IPS-NIHi11 (cell line): ENCODE measurements around the gene RALGPS2.

ENCODE experiments used
- DNase-seq: peaks from one replicate; pipeline ENCODE4 v3.0.0; 2012; ENCODE audit warnings: mixed read lengths, low spot score

Gene RALGPS2, protein sequence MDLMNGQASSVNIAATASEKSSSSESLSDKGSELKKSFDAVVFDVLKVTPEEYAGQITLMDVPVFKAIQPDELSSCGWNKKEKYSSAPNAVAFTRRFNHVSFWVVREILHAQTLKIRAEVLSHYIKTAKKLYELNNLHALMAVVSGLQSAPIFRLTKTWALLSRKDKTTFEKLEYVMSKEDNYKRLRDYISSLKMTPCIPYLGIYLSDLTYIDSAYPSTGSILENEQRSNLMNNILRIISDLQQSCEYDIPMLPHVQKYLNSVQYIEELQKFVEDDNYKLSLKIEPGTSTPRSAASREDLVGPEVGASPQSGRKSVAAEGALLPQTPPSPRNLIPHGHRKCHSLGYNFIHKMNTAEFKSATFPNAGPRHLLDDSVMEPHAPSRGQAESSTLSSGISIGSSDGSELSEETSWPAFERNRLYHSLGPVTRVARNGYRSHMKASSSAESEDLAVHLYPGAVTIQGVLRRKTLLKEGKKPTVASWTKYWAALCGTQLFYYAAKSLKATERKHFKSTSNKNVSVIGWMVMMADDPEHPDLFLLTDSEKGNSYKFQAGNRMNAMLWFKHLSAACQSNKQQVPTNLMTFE

GRCh38 chr1:178724728-178725465, at the start of gene RALGPS2:
Gene RALGPS2, plus strand, starts transcription at chr1:178725244. Its CDS starts 51,521 bp downstream, at chr1:178776765.
- peak; percentile 88 for DNase-seq

DNA sequence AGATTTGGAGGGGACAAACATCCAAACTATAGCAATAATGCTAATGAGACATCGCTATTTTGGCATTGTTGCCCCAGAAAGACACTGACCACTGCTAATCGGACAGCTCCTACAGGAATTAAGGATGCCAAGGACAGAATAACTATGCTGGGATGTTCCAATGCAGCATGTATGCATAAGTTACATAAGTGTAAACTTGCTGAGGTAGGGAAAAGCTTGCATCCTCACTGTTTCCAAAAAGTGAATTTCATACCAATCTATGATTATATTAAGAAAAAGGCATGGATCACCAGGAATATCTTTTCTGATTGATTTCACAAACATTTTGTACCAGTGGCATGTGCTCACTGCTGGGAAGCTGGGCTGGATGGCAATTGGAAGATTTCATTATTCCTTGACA, 45.8 kb upstream of the RALGPS2 start:
- DNase-seq: no peak

DNA sequence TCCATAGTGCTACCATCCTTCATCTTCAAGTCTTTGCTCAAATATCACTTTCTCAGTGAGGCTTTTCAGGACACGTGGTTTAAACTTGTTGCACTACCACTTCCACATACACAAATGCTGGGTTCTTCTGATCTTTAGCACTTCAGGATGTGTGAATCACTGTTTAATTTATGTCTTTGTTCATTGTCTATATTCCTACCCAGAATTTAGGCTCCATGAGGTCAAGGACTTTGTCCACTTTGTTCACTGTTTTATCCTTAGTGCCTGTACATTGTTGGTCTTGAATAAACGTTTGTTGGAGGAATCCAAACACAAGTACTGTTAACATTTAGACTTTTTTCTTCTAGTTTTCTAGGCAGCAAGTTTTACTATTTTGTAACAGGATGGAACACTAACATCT, 42.6 kb upstream of the RALGPS2 start:
- DNase-seq: no peak

GRCh38 chr1:178682886-178683285, 42.2 kb upstream of the RALGPS2 start:
- DNase-seq: no peak

DNA sequence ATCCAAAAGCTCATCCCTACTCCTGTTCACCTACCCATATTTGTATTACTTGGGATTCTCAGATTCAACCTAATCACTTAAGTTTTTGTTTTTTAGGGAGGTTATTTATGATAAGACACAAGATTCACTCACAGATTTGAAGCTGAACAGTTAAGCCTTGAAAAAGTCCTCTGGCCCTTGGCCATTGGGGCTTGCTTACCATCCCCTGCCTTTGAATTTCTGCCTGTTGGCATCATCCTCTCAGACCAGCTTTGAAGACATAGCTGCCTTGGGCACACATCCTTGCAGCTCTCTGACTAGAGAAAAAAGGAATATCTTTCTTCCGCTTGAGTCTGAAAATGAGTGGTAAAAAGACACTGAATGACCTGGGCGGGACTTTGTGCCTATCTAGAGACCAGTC, 41.8 kb upstream of the RALGPS2 start:
- DNase-seq: no peak

- DNase-seq: no peak
Observed at GRCh38 chr1:178684111-178684510, 40.9 kb upstream of the RALGPS2 start.

DNA sequence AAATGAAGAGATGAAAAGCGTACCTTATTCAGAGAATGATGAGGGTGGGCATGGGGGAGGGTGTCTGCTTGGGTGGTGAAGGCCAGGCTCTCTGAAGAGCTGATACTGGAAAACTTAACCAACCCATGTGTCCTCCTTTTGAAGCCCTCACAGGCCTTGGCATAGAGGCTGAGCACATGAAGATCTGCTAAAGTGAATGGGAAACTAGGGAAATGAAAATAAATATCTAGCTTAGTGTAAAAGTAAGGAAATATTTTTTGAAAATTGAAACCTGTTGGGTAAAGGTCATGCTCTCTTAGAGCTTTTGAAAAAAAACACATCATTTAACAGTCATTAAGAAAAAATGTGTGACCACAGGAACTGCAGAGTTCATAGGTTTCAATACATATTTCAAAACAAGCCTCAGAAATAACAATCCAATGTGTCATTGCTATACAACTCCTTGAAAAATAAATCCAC, 40.5 kb upstream of the RALGPS2 start:
- no peak for DNase-seq

DNA sequence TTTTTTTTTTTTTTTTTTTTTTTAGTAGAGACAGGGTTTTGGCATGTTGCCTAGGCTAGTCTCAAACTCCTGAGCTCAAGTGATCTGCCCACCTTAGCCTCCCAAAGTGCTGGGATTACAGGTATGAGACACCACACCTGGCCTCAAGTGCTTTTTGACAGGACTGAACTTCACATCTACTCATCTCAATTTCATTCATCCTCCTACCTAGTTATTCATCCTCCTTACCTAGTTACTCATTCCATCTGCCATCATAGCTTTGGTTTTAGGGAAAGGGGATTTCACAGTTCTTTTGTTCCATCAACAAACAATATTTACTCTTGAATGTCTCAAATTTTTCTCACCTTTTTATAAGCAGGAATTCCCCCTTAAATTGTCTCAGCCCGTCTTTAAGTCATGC, 38.6 kb upstream of the RALGPS2 start:
- DNase-seq: no peak

GRCh38 chr1:178688244-178688643, 36.8 kb upstream of the RALGPS2 start:
- no peak for DNase-seq

DNA sequence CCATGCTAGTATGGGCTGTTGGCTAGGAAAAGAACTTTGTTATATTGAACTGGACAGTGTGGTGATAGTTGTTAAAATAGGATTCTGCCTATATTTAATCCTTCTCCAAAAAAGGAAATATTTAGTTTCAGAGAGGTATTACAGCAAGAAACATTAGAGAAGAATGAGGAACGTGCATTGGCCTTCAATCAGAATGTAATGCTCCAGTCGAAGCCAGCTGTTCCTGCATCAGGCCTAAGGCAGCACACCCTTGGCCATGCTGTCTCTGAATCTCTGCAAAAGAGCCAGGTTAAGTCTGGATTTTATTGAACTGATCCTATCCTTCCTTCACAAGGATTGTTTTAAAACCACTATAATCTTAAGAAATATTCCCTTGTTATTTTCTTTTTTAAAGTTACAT, 35.3 kb upstream of the RALGPS2 start:
- no peak for DNase-seq

- DNase-seq: no peak
Observed at GRCh38 chr1:178690496-178690895, 34.5 kb upstream of the RALGPS2 start.

GRCh38 chr1:178692564-178693327, 32.3 kb upstream of the RALGPS2 start:
- no peak for DNase-seq

GRCh38 chr1:178693366-178693765, 31.7 kb upstream of the RALGPS2 start:
- peak; percentile 66 for DNase-seq

DNA sequence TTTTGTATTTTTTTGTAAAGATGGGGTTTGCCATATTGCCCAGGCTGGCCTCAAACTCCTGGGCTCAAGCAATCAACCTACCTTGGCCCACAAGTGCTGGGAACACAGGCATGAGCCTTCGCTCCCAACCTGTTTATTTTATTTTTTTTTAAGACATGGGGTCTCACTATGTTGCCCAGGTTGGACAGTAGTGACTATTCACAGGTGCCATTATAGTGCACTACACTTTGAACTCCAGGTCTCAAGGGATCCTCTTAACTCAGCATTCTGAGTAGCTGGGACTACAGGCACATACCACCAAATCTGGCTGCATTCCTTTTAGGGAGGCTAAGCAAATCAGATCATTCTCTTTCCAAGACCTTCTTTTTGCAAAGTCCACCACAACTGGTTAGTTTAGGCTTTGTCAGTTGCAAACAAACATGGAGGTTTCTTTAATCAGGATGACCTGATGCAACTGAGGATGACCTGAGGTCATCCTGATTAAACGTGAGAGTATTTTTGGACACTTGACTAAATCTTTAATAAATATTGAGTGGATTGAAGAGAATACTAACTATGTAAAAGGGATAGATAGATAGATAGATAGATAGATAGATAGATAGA, 30.0 kb upstream of the RALGPS2 start:
- DNase-seq: no peak

DNA sequence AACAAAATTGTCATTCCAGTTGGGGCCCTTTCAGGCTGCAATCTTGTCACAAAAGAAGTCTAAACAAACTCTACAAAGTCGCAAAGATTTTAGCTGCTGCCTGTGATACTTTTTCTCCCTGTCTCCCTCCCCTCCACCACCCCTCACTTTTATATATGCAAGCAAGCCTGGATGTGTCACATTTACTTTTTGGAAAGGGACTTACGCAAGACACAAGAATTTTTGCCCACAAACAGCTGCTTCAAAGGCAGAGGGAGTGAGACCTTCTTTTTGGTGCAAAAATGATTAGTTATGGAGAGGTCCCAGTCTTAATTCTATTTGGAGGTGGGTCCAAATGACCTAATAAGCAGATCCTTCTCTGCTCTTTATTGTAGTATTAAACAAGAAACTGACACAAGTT, 22.9 kb upstream of the RALGPS2 start:
- DNase-seq: no peak

GRCh38 chr1:178704833-178705232, 20.2 kb upstream of the RALGPS2 start:
- no peak for DNase-seq

GRCh38 chr1:178706432-178706831, 18.6 kb upstream of the RALGPS2 start:
- no peak for DNase-seq

GRCh38 chr1:178713259-178713658, 11.8 kb upstream of the RALGPS2 start:
- no peak for DNase-seq

GRCh38 chr1:178714453-178714852, 10.6 kb upstream of the RALGPS2 start:
- no peak for DNase-seq

DNA sequence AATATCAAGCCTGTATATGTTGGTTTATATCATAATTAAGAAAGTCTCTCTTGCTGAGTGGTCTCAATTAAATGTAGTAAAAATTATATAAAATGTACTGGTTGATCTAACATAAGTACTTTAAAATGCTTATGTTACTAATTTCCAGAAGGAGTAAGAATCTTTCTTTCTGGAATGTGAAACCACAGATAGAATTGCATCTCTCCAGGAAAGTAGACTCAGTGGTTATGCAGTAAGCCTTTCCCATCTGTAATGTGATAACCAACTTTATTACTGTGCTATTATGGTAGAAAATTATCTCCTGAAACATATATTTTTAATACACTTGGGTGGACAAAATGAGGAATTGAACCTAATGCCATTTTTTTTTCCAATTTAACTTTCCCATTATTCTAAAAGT, 8.9 kb upstream of the RALGPS2 start:
- no peak for DNase-seq

- no peak for DNase-seq
Observed at GRCh38 chr1:178718520-178718919, 6.5 kb upstream of the RALGPS2 start.

DNA sequence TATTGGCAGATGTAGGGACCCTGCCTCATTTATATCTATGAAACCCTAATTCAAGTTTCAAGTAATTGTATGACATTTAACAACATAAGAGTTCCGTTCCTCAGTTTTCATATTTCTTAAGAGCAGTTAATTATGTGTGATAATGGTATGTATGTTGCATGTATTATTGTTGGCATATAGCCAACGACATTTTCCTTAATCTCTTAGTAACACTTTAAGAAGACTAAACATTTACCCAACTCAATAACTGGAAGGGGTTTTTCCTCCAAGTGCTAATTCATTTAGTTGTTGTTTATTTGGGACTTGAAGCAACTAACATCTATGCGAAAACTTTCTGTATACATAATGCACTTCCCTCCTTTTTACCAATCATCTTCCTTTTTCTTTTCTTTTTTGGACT, 1.5 kb upstream of the RALGPS2 start:
- no peak for DNase-seq
